IMR-90 (cell line): Measurements from ENCODE around the gene IST1. TPM values are rescaled to one million over a fixed set of nuclear protein-coding genes. Genes with fewer than 3 reads are reported as not detected.

Experiments used
- ATAC-seq: fragments of 200-7000 bp; cut with Tn5 transposase; 2 replicates; pipeline ENCODE4 v1.9.1; 2020; ENCODE audit warnings: low read depth, mild to moderate bottlenecking, moderate library complexity
- BruUV-seq: library from RNA; stranded (reverse); fragments of 400-500 nt; replicated peaks from 2 replicates; lab custom pipeline; 2021; lab: Mats Ljungman, UMichigan
- CTCF ChIA-PET: fragments of 300-600 bp; formaldehyde crosslinking; extraction: SDS; loops from one replicate; lab custom pipeline; 2021; ENCODE audit warnings: antibody characterized with exemption; lab: Yijun Ruan, JAX
- POLR2A ChIA-PET: fragments of 300-600 bp; sonication (Branson Sonifier 250); formaldehyde crosslinking; loops from one replicate; lab custom pipeline; 2022; ENCODE audit warnings: antibody characterized with exemption; ENCODE audit not compliant: unreplicated experiment; lab: Charles Lee
- DNase-seq: peaks from one replicate; pipeline ENCODE4 v3.0.0; 2013
- H2AFZ ChIP-seq: replicated peaks from 2 replicates; pipeline ENCODE3; 2013; ENCODE audit warnings: low read length, mild to moderate bottlenecking; ENCODE audit not compliant: poor library complexity
- H2AK5ac ChIP-seq: 2 replicates; pipeline ENCODE4 v1.6.1; 2013; ENCODE audit warnings: low read depth, low read length, inconsistent platforms
- H2AK9ac ChIP-seq: replicated peaks from 2 replicates; pipeline ENCODE3; 2013; ENCODE audit warnings: mild to moderate bottlenecking, low read depth, low read length, moderate library complexity; ENCODE audit not compliant: poor library complexity
- H2BK120ac ChIP-seq: 2 replicates; pipeline ENCODE4 v1.6.1; 2013; ENCODE audit warnings: low read depth, low read length, inconsistent platforms
- H2BK15ac ChIP-seq: 3 replicates; pipeline ENCODE4 v1.6.1; 2013; ENCODE audit warnings: low read depth, low read length, inconsistent platforms
- H2BK20ac ChIP-seq: 2 replicates; pipeline ENCODE4 v1.6.1; 2013; ENCODE audit warnings: low read depth, mild to moderate bottlenecking, inconsistent platforms, low read length, moderate library complexity
- H2BK5ac ChIP-seq: 2 replicates; pipeline ENCODE4 v1.6.1; 2013; ENCODE audit warnings: mild to moderate bottlenecking, low read depth, low read length, inconsistent platforms; ENCODE audit not compliant: poor library complexity, severe bottlenecking
- H3K14ac ChIP-seq: replicated peaks from 2 replicates; pipeline ENCODE4 v1.6.1; 2013; ENCODE audit warnings: low read depth, low read length, inconsistent platforms
- H3K18ac ChIP-seq: 2 replicates; pipeline ENCODE4 v1.6.1; 2013; ENCODE audit warnings: low read depth, low read length, control low read depth
- H3K23ac ChIP-seq: 2 replicates; pipeline ENCODE4 v1.6.1; 2013; ENCODE audit warnings: low read depth, low read length, inconsistent platforms
- H3K27ac ChIP-seq: 2 replicates; pipeline ENCODE4 v1.5.1; 2013; ENCODE audit warnings: mild to moderate bottlenecking, control low read depth, low read length; ENCODE audit not compliant: insufficient read depth
- H3K27me3 ChIP-seq: 2 replicates; pipeline ENCODE4 v1.6.1; 2013; ENCODE audit warnings: low read length; ENCODE audit not compliant: control insufficient read depth, insufficient read depth
- H3K36me3 ChIP-seq: 2 replicates; pipeline ENCODE4 v1.6.1; 2013; ENCODE audit warnings: low read length, mixed read lengths; ENCODE audit not compliant: control insufficient read depth, insufficient read depth
- H3K4ac ChIP-seq: 2 replicates; pipeline ENCODE4 v1.6.1; 2013; ENCODE audit warnings: low read depth, low read length, inconsistent platforms
- H3K4me1 ChIP-seq: 2 replicates; pipeline ENCODE4 v1.6.1; 2013; ENCODE audit warnings: low read length, mixed read lengths; ENCODE audit not compliant: control insufficient read depth, insufficient read depth
- H3K4me2 ChIP-seq: 2 replicates; pipeline ENCODE4 v1.6.1; 2013; ENCODE audit warnings: low read depth, mild to moderate bottlenecking, control low read depth, low read length, moderate library complexity
- H3K4me3 ChIP-seq: 2 replicates; pipeline ENCODE4 v1.5.1; 2013; ENCODE audit warnings: low read depth, mild to moderate bottlenecking, control low read depth, low read length, moderate library complexity; ENCODE audit not compliant: insufficient read depth
- H3K56ac ChIP-seq: 2 replicates; pipeline ENCODE4 v1.6.1; 2013; ENCODE audit warnings: low read length, inconsistent platforms; ENCODE audit not compliant: insufficient read depth; ENCODE audit errors: extremely low read depth
- H3K79me1 ChIP-seq, 2 experiments: 2 replicates each; pipeline ENCODE4 v1.6.1; 2013; ENCODE audit warnings: low read length in 2 of 2, inconsistent platforms in 1 of 2, low read depth in 1 of 2
- H3K9ac ChIP-seq: 2 replicates; pipeline ENCODE4 v1.6.1; 2013; ENCODE audit warnings: low read depth, low read length, control low read depth
- H3K9me1 ChIP-seq: 2 replicates; pipeline ENCODE4 v1.6.1; 2013; ENCODE audit warnings: low read length, inconsistent platforms; ENCODE audit not compliant: insufficient read depth
- H3K9me3 ChIP-seq: 2 replicates; pipeline ENCODE4 v1.6.1; 2013; ENCODE audit warnings: low read length; ENCODE audit not compliant: control insufficient read depth, insufficient read depth
- H4K20me1 ChIP-seq: 2 replicates; pipeline ENCODE4 v1.6.1; 2013; ENCODE audit warnings: low read length, inconsistent platforms; ENCODE audit not compliant: insufficient read depth
- H4K5ac ChIP-seq: 2 replicates; pipeline ENCODE4 v1.6.1; 2013; ENCODE audit warnings: mild to moderate bottlenecking, low read depth, low read length, control low read depth
- H4K8ac ChIP-seq, 2 experiments: 2 replicates each; pipeline ENCODE4 v1.6.1; 2013; ENCODE audit warnings: low read depth in 2 of 2, low read length in 2 of 2, control low read depth in 1 of 2, inconsistent platforms in 1 of 2
- H4K91ac ChIP-seq: 2 replicates; pipeline ENCODE4 v1.6.1; 2013; ENCODE audit warnings: low read depth, low read length, inconsistent platforms; ENCODE audit not compliant: insufficient read depth
- CHD1 ChIP-seq: IDR thresholded peaks from 2 replicates; pipeline ENCODE4 v1.6.1; 2012; ENCODE audit warnings: low read depth, low read length, improper control_type of control experiment
- RFX5 ChIP-seq: IDR thresholded peaks from 2 replicates; pipeline ENCODE4 v1.8.0; 2012; ENCODE audit warnings: low read depth, mild to moderate bottlenecking, low read length, moderate library complexity
- WGBS, 2 experiments: methylation state at CpG; one replicate each; pipeline versions ENCODE4 v1.1.5 to v1.1.7; 2013; ENCODE audit warnings: missing lambda C conversion rate in 2 of 2; ENCODE audit not compliant: insufficient read length in 1 of 2; ENCODE audit errors: extremely low coverage in 2 of 2; 5-methylcytosine and 5-hydroxymethylcytosine counted together
- dilution Hi-C: fragments of 300-500 bp; cut with HindIII; formaldehyde crosslinking; loops from one replicate; pipeline ENCODE4 v1.14.3; 2018; ENCODE audit warnings: low sequenced_read_pairs; ENCODE audit not compliant: unreplicated experiment
- in situ Hi-C: fragments of 300-500 bp; cut with MboI; formaldehyde crosslinking; loops from 3 replicates; pipeline ENCODE4 v1.14.3; 2019; ENCODE audit warnings: low sequenced_read_pairs, inconsistent platforms, mixed read lengths
- intact Hi-C: fragments of 100-400 bp; cut with micrococcal nuclease; formaldehyde crosslinking; loops from 2 replicates; pipeline ENCODE4 v1.10.0; 2022
- polyA plus RNA-seq, 3 experiments: library from polyadenylated mRNA; depleted of rRNA; stranded (reverse); fragments of >200 nt; gene quantifications; 2 replicates each; pipeline ENCODE4 v1.2.3, GENCODE V29; 2012; ENCODE audit warnings: low replicate concordance in 1 of 3
- total RNA-seq: library from RNA; depleted of rRNA; stranded (reverse); fragments of >200 nt; gene quantifications from 2 replicates; pipeline ENCODE4 v1.2.3, GENCODE V29; 2012
- TF ChIP-seq, protein P1 (sequence below): fragments of 150-350 bp; IDR thresholded peaks from 2 replicates; pipeline ENCODE4 v1.6.1; 2017; ENCODE audit warnings: mild to moderate bottlenecking, antibody characterized with exemption, low read length, low read depth

Gene IST1
- total and polyA plus RNA-seq, 2 of the 4 experiments (the other 2 are of a cell fraction) = 134 to 186 TPM

DNA sequence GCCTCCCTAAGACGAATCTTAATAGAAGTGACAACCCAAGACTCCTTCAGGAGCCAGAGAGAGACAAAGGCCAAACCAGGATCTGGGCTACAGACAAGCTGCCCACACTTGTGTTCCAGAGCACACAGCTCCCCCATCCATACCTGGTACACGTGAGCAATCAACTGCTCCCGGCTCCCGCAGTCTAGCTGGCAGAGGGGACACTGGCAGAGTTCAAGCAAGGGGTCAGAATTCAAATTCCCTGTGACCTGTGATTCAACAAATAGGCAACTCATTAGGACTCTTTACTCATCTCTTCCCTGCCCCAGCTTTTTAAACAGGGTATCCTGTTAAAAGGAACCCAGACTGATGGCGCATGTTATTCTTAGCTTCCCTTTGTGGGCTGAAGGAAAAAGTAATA, 31.3 kb upstream of the IST1 start:
- Histone ChIP-seq H4K20me1 (no peaks in the 10 kb centered on the region; the same call in none of the 2 replicates), H3K56ac (no peak overlapping the region), H4K8ac (no peak overlapping the region), H2AFZ (no peak overlapping the region), H3K79me1 (peaks cover 12% of the 10 kb centered on the region in 2 experiments; a peak in 3 of 4 replicates), H3K9me1 (no peaks in the 10 kb centered on the region), H4K91ac (no peak overlapping the region), H3K27me3 (no peaks in the 10 kb centered on the region), H3K4me3 (no peak overlapping the region), H3K4me1 (no peaks in the 10 kb centered on the region), H2BK20ac (no peak overlapping the region), H3K9ac (no peak overlapping the region), H3K23ac (no peak overlapping the region), H3K36me3 (peaks cover 33% of the 10 kb centered on the region), H3K18ac (no peak overlapping the region), H2BK15ac (no peak overlapping the region), H2BK120ac (no peak overlapping the region), H2AK9ac (no peak overlapping the region), H3K4ac (no peak overlapping the region), H4K5ac (no peak overlapping the region), H2AK5ac (no peak overlapping the region), H3K9me3 (no peaks in the 10 kb centered on the region), H2BK5ac (no peak overlapping the region), H3K4me2 (no peak overlapping the region), H3K27ac (no peak overlapping the region), H3K14ac (no peak overlapping the region)
- 95% methylated on average over 3 of the region's 5 CpGs; no CpG with 5 or more reads in 1 of the 2 experiments for WGBS, 2 experiments
- in situ Hi-C loops (no loop called here), dilution Hi-C loops (no loop called here), intact Hi-C loops (no loop called here)
- TF ChIP-seq, protein P1, sequence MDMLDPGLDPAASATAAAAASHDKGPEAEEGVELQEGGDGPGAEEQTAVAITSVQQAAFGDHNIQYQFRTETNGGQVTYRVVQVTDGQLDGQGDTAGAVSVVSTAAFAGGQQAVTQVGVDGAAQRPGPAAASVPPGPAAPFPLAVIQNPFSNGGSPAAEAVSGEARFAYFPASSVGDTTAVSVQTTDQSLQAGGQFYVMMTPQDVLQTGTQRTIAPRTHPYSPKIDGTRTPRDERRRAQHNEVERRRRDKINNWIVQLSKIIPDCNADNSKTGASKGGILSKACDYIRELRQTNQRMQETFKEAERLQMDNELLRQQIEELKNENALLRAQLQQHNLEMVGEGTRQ = no peak
- no peak for TF ChIP-seq CHD1
- TF ChIP-seq RFX5 = no peak
- no TSS peak for BruUV-seq
- CTCF ChIA-PET = interaction anchor here (0.8 kb wide), 1 partner anchor 97 kb away, joined by 3 read pairs; no protein-coding TSS in a partner anchor
- POLR2A ChIA-PET = no interaction called here
- DNase-seq (no peak), ATAC-seq (no peak)
